ENCODE results near the gene F8.
"Not testable (repeated sequence)": the region's sequence is repeated elsewhere in the genome, so short reads cannot be mapped to it uniquely, and the experiment has no call there.

DNA sequence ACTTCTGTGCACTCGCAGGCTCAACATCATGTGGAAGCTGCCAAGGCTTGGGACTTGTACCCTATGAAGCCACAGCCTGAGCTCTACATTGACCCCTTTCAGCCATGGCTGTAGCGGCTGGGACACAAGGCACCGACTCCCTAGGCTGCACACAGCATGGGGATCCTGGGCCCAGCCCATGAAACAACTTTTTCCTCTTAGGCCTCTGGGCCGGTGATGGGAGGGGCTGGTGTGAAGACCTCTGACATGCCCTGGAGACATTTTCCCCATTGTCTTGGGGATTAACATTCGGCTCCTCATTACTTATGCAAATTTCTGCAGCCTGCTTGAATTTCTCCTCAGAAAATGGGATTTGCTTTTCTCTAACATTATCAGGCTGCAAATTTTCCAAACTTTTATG lies 97.8 kb downstream of the F8 start:
- TF ChIP-seq, protein P1, sequence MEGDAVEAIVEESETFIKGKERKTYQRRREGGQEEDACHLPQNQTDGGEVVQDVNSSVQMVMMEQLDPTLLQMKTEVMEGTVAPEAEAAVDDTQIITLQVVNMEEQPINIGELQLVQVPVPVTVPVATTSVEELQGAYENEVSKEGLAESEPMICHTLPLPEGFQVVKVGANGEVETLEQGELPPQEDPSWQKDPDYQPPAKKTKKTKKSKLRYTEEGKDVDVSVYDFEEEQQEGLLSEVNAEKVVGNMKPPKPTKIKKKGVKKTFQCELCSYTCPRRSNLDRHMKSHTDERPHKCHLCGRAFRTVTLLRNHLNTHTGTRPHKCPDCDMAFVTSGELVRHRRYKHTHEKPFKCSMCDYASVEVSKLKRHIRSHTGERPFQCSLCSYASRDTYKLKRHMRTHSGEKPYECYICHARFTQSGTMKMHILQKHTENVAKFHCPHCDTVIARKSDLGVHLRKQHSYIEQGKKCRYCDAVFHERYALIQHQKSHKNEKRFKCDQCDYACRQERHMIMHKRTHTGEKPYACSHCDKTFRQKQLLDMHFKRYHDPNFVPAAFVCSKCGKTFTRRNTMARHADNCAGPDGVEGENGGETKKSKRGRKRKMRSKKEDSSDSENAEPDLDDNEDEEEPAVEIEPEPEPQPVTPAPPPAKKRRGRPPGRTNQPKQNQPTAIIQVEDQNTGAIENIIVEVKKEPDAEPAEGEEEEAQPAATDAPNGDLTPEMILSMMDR (IDR thresholded peaks at IDR 0.05; ENCODE audit: low read length) = not testable (repeated sequence)
- not testable (repeated sequence) for TF ChIP-seq EZH2 (IDR thresholded peaks at IDR 0.05; ENCODE audit: borderline replicate concordance, low read length)
